GM23338 (cell line): ENCODE data around the gene PAX5.

Source experiments
- CTCF ChIP-seq, 2 experiments: fragments of 200-600 bp in 1 of 2; sonication (generic) in 1 of 2; conservative IDR thresholded peaks; 2 replicates each; pipeline versions ENCODE4 v1.5.1 to v1.6.1; 2016 to 2017; ENCODE audit warnings: antibody characterized with exemption in 2 of 2, low read depth in 2 of 2, mild to moderate bottlenecking in 2 of 2, moderate library complexity in 1 of 2
- ETS1 ChIP-seq: IDR thresholded peaks from 2 replicates; pipeline ENCODE4 v1.6.1; 2016; ENCODE audit warnings: antibody characterized with exemption
- EZH2 ChIP-seq: fragments of 200-600 bp; sonication (generic); IDR thresholded peaks from one replicate; pipeline ENCODE4 v1.8.0; 2017; ENCODE audit warnings: antibody characterized with exemption, mild to moderate bottlenecking, low read depth; ENCODE audit not compliant: unreplicated experiment
- POLR2AphosphoS5 ChIP-seq: IDR thresholded peaks from 2 replicates; pipeline ENCODE4 v1.6.1; 2016; ENCODE audit warnings: antibody characterized with exemption, low read depth
- REST ChIP-seq: IDR thresholded peaks from one replicate; pipeline ENCODE4 v1.6.1; 2018; ENCODE audit warnings: antibody characterized with exemption; ENCODE audit not compliant: unreplicated experiment
- ZNF331 ChIP-seq: fragments of 250-450 bp; sonication (Bioruptor Pico); IDR thresholded peaks from 2 replicates; pipeline ENCODE4 v1.5.0; 2020; ENCODE audit warnings: low read depth, mild to moderate bottlenecking, moderate library complexity

- TF ChIP-seq ETS1 (no peak), CTCF (conservative IDR thresholded peaks at IDR 0.05; ENCODE audit: low read depth in 2 of 2) (no peak), ZNF331 (CRISPR knock-in tag) (no peak), POLR2AphosphoS5 (no peak), REST (no peak), EZH2 (no peak)
Measured at GRCh38 chr9:36831381-36832161, 202.5 kb downstream of the PAX5 start.
